NT2/D1 (cell line): ENCODE measurements around the gene SMYD1.

Experiments
- YY1 ChIP-seq: IDR thresholded peaks from 2 replicates; pipeline ENCODE4 v1.6.1; 2011; ENCODE audit not compliant: insufficient read length, insufficient read depth
- ZNF274 ChIP-seq: IDR thresholded peaks from 2 replicates; pipeline ENCODE4 v1.6.1; 2011; ENCODE audit warnings: mild to moderate bottlenecking, low read depth, low read length

DNA sequence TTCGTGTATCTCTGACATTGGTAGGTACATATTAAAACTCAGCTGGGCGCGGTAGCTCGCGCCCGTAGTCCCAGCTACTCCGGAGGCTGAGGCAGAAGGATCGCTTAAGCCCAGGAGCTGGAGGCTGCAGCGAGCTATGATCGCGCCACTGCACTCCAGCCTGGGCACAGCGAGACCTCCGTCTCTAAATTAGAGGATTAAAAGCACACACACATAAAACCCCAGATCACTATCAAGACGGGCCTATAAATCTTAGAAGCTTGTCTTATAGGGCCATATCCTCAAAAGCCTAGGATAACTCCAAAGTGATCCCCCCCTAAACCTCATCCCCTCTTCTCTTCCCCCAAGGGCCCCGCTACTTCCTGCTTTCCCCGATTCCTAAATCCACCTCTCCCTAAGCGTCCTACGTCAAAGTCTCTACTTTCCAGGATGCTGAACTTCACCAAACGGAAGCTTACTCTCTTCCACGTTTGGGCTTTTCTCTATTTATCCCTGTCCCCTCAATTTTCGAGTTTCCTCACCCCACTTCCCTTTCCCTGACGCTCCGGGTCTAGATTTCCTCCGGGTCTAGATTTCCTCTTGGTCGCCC, 12.7 kb upstream of the SMYD1 start:
- no peak for TF ChIP-seq YY1
- no peak for TF ChIP-seq ZNF274
